Measurements from ENCODE around the gene C8A. TPM values are rescaled to one million over a fixed set of nuclear protein-coding genes. Genes with fewer than 3 reads are reported as not detected.

Gene C8A
- polyA plus RNA-seq, 4 donors = 0.13 to 2.4 (median 2.1) TPM

GRCh38 chr1:56901716-56902115 lies 47.1 kb downstream of the C8A start:
- H3K9me3 ChIP-seq (ENCODE audit: control insufficient read depth in 2 of 2, insufficient read depth in 1 of 2, low read depth in 1 of 2, low read length in 1 of 2) = no peaks in the 10 kb centered on the region
- H3K4me1 ChIP-seq (ENCODE audit: control insufficient read depth in 3 of 3, insufficient read depth in 2 of 3, low read depth in 1 of 3, low read length in 2 of 3) = peaks cover 0 to 47% (median 7%) of the 10 kb centered on the region in 3 donors
- peak overlapping the region in 1 of 3 donors; percentile 61 for H3K27ac ChIP-seq (ENCODE audit: low read depth in 1 of 3, low read length in 2 of 3)
- FAIRE-seq = no peak
- H3K27me3 ChIP-seq (ENCODE audit: control insufficient read depth in 3 of 3, insufficient read depth in 3 of 3, low read length in 3 of 3) = no peaks in the 10 kb centered on the region
- H3K4me3 ChIP-seq (ENCODE audit: low read depth in 1 of 3, low read length in 3 of 3) = no peak overlapping the region
- WGBS, 3 donors = 32 to 49% (median 43%) methylated on average over 3 of the region's 3 CpGs
- peak; percentile 55 to 70 for DNase-seq
- H3K36me3 ChIP-seq (ENCODE audit: control insufficient read depth in 3 of 3, insufficient read depth in 2 of 3, low read depth in 1 of 3, low read length in 3 of 3) = no peaks in the 10 kb centered on the region

GRCh38 chr1:56903778-56904177 lies 49.2 kb downstream of the C8A start:
- H3K36me3 ChIP-seq (ENCODE audit: control insufficient read depth in 3 of 3, insufficient read depth in 2 of 3, low read depth in 1 of 3, low read length in 3 of 3) = no peaks in the 10 kb centered on the region
- 84 to 100% (median 94%) methylated on average over 1 of the region's 1 CpG for WGBS, 3 donors
- no peak for DNase-seq
- H3K27ac ChIP-seq (ENCODE audit: low read depth in 1 of 3, low read length in 2 of 3) = no peak overlapping the region
- peaks cover 0 to 43% (median 0%) of the 10 kb centered on the region in 3 donors for H3K4me1 ChIP-seq (ENCODE audit: control insufficient read depth in 3 of 3, insufficient read depth in 2 of 3, low read depth in 1 of 3, low read length in 2 of 3)
- H3K9me3 ChIP-seq (ENCODE audit: control insufficient read depth in 2 of 2, insufficient read depth in 1 of 2, low read depth in 1 of 2, low read length in 1 of 2) = no peaks in the 10 kb centered on the region
- no peak overlapping the region for H3K4me3 ChIP-seq (ENCODE audit: low read depth in 1 of 3, low read length in 3 of 3)
- no peaks in the 10 kb centered on the region for H3K27me3 ChIP-seq (ENCODE audit: control insufficient read depth in 3 of 3, insufficient read depth in 3 of 3, low read length in 3 of 3)
- no peak for FAIRE-seq

GRCh38 chr1:56904663-56905397 lies 50.2 kb downstream of the C8A start:
- DNase-seq (no peak), FAIRE-seq (no peak)
- Histone ChIP-seq H3K4me1 (ENCODE audit: control insufficient read depth in 3 of 3, insufficient read depth in 2 of 3, low read depth in 1 of 3, low read length in 2 of 3) (peaks cover 0 to 45% (median 0%) of the 10 kb centered on the region in 3 donors), H3K4me3 (ENCODE audit: low read depth in 1 of 3, low read length in 3 of 3) (no peak overlapping the region), H3K27ac (ENCODE audit: low read depth in 1 of 3, low read length in 2 of 3) (no peak overlapping the region), H3K27me3 (ENCODE audit: control insufficient read depth in 3 of 3, insufficient read depth in 3 of 3, low read length in 3 of 3) (no peaks in the 10 kb centered on the region), H3K9me3 (ENCODE audit: control insufficient read depth in 2 of 2, insufficient read depth in 1 of 2, low read depth in 1 of 2, low read length in 1 of 2) (no peaks in the 10 kb centered on the region), H3K36me3 (ENCODE audit: control insufficient read depth in 3 of 3, insufficient read depth in 2 of 3, low read depth in 1 of 3, low read length in 3 of 3) (no peaks in the 10 kb centered on the region)
- 68 to 83% (median 72%) methylated on average over 2 of the region's 2 CpGs for WGBS, 3 donors

GRCh38 chr1:56905667-56906066 lies 51.1 kb downstream of the C8A start:
- Histone ChIP-seq H3K9me3 (ENCODE audit: control insufficient read depth in 2 of 2, insufficient read depth in 1 of 2, low read depth in 1 of 2, low read length in 1 of 2) (no peaks in the 10 kb centered on the region), H3K27me3 (ENCODE audit: control insufficient read depth in 3 of 3, insufficient read depth in 3 of 3, low read length in 3 of 3) (no peaks in the 10 kb centered on the region), H3K27ac (ENCODE audit: low read depth in 1 of 3, low read length in 2 of 3) (peak overlapping the region in 1 of 3 donors; percentile 36), H3K4me1 (ENCODE audit: control insufficient read depth in 3 of 3, insufficient read depth in 2 of 3, low read depth in 1 of 3, low read length in 2 of 3) (peaks cover 0 to 54% (median 0%) of the 10 kb centered on the region in 3 donors), H3K4me3 (ENCODE audit: low read depth in 1 of 3, low read length in 3 of 3) (no peak overlapping the region), H3K36me3 (ENCODE audit: control insufficient read depth in 3 of 3, insufficient read depth in 2 of 3, low read depth in 1 of 3, low read length in 3 of 3) (no peaks in the 10 kb centered on the region)
- DNase-seq = peak; percentile 31 to 40
- FAIRE-seq = no peak
- WGBS, 3 donors = 44 to 60% (median 44%) methylated on average over 3 of the region's 3 CpGs

- H3K4me1 ChIP-seq (ENCODE audit: control insufficient read depth in 3 of 3, insufficient read depth in 2 of 3, low read depth in 1 of 3, low read length in 2 of 3) = peaks cover 0 to 52% (median 0%) of the 10 kb centered on the region in 3 donors
- peak; percentile 80 to 82 for DNase-seq
- H3K4me3 ChIP-seq (ENCODE audit: low read depth in 1 of 3, low read length in 3 of 3) = no peak overlapping the region
- H3K36me3 ChIP-seq (ENCODE audit: control insufficient read depth in 3 of 3, insufficient read depth in 2 of 3, low read depth in 1 of 3, low read length in 3 of 3) = no peaks in the 10 kb centered on the region
- no peak for FAIRE-seq
- peak overlapping the region in 1 of 3 donors; percentile 78 for H3K27ac ChIP-seq (ENCODE audit: low read depth in 1 of 3, low read length in 2 of 3)
- no peaks in the 10 kb centered on the region for H3K27me3 ChIP-seq (ENCODE audit: control insufficient read depth in 3 of 3, insufficient read depth in 3 of 3, low read length in 3 of 3)
- whole genome bisulfite sequencing, 3 donors = 44 to 64% (median 57%) methylated on average over 1 of the region's 1 CpG
- no peaks in the 10 kb centered on the region for H3K9me3 ChIP-seq (ENCODE audit: control insufficient read depth in 2 of 2, insufficient read depth in 1 of 2, low read depth in 1 of 2, low read length in 1 of 2)
Observed at GRCh38 chr1:56908619-56909221, 54.1 kb downstream of the C8A start.

GRCh38 chr1:56910441-56910985 lies 55.9 kb downstream of the C8A start:
- DNase-seq = peak in 1 of 2 donors; percentile 74
- H3K4me1 ChIP-seq (ENCODE audit: control insufficient read depth in 3 of 3, insufficient read depth in 2 of 3, low read depth in 1 of 3, low read length in 2 of 3) = peaks cover 0 to 49% (median 0%) of the 10 kb centered on the region in 3 donors
- whole genome bisulfite sequencing, 3 donors = 64 to 79% (median 67%) methylated on average over 4 of the region's 4 CpGs
- FAIRE-seq = no peak
- peaks cover 0 to 2% (median 0%) of the 10 kb centered on the region in 3 donors for H3K27me3 ChIP-seq (ENCODE audit: control insufficient read depth in 3 of 3, insufficient read depth in 3 of 3, low read length in 3 of 3)
- H3K36me3 ChIP-seq (ENCODE audit: control insufficient read depth in 3 of 3, insufficient read depth in 2 of 3, low read depth in 1 of 3, low read length in 3 of 3) = no peaks in the 10 kb centered on the region
- H3K9me3 ChIP-seq (ENCODE audit: control insufficient read depth in 2 of 2, insufficient read depth in 1 of 2, low read depth in 1 of 2, low read length in 1 of 2) = no peaks in the 10 kb centered on the region
- H3K27ac ChIP-seq (ENCODE audit: low read depth in 1 of 3, low read length in 2 of 3) = peak overlapping the region in 1 of 3 donors; percentile 78
- H3K4me3 ChIP-seq (ENCODE audit: low read depth in 1 of 3, low read length in 3 of 3) = no peak overlapping the region

- FAIRE-seq (no peak), DNase-seq (peak; percentile 47 to 63)
- Histone ChIP-seq H3K27me3 (ENCODE audit: control insufficient read depth in 3 of 3, insufficient read depth in 3 of 3, low read length in 3 of 3) (peaks cover 0 to 2% (median 0%) of the 10 kb centered on the region in 3 donors), H3K36me3 (ENCODE audit: control insufficient read depth in 3 of 3, insufficient read depth in 2 of 3, low read depth in 1 of 3, low read length in 3 of 3) (no peaks in the 10 kb centered on the region), H3K4me3 (ENCODE audit: low read depth in 1 of 3, low read length in 3 of 3) (no peak overlapping the region), H3K4me1 (ENCODE audit: control insufficient read depth in 3 of 3, insufficient read depth in 2 of 3, low read depth in 1 of 3, low read length in 2 of 3) (peaks cover 0 to 42% (median 0%) of the 10 kb centered on the region in 3 donors), H3K9me3 (ENCODE audit: control insufficient read depth in 2 of 2, insufficient read depth in 1 of 2, low read depth in 1 of 2, low read length in 1 of 2) (no peaks in the 10 kb centered on the region), H3K27ac (ENCODE audit: low read depth in 1 of 3, low read length in 2 of 3) (peak overlapping the region in 1 of 3 donors; percentile 78)
- WGBS, 3 donors = 73 to 82% (median 80%) methylated on average over 7 of the region's 7 CpGs
Observed at GRCh38 chr1:56911098-56911938, 56.7 kb downstream of the C8A start.

GRCh38 chr1:56912325-56912724 lies 57.7 kb downstream of the C8A start:
- peaks cover 0 to 40% (median 0%) of the 10 kb centered on the region in 3 donors for H3K4me1 ChIP-seq (ENCODE audit: control insufficient read depth in 3 of 3, insufficient read depth in 2 of 3, low read depth in 1 of 3, low read length in 2 of 3)
- H3K27ac ChIP-seq (ENCODE audit: low read depth in 1 of 3, low read length in 2 of 3) = no peak overlapping the region
- no peak overlapping the region for H3K4me3 ChIP-seq (ENCODE audit: low read depth in 1 of 3, low read length in 3 of 3)
- no peaks in the 10 kb centered on the region for H3K36me3 ChIP-seq (ENCODE audit: control insufficient read depth in 3 of 3, insufficient read depth in 2 of 3, low read depth in 1 of 3, low read length in 3 of 3)
- DNase-seq (no peak), FAIRE-seq (no peak)
- no peaks in the 10 kb centered on the region for H3K9me3 ChIP-seq (ENCODE audit: control insufficient read depth in 2 of 2, insufficient read depth in 1 of 2, low read depth in 1 of 2, low read length in 1 of 2)
- 83 to 86% (median 86%) methylated on average over 12 of the region's 12 CpGs for whole genome bisulfite sequencing, 3 donors
- peaks cover 0 to 2% (median 0%) of the 10 kb centered on the region in 3 donors for H3K27me3 ChIP-seq (ENCODE audit: control insufficient read depth in 3 of 3, insufficient read depth in 3 of 3, low read length in 3 of 3)

All from small intestine (tissue), 7 donors.